GM12872 (cell line): ENCODE data around the gene ABCF1.

Experiments
- CTCF ChIP-seq: IDR thresholded peaks from 3 replicates; pipeline ENCODE4 v1.5.1; 2011; ENCODE audit warnings: low read depth, mild to moderate bottlenecking, low read length, moderate library complexity; ENCODE audit not compliant: insufficient read depth

The ABCF1 gene

GRCh38 chr6:30556066-30556905 lies 15.0 kb upstream of the ABCF1 start, which contains the start of gene GNL1:
Gene GNL1, minus strand, starts transcription at chr6:30556489. Its CDS starts 286 bp downstream, at chr6:30556203.
- no peak for TF ChIP-seq CTCF

GRCh38 chr6:30556906-30557682 lies 14.1 kb upstream of the ABCF1 start, which contains the start of gene PRR3:
Gene PRR3, plus strand, starts transcription at chr6:30557295. Its CDS starts 50 bp downstream, at chr6:30557345.
- TF ChIP-seq CTCF: no peak

GRCh38 chr6:30557683-30557981 lies 13.6 kb upstream of the ABCF1 start:
- TF ChIP-seq CTCF: no peak

- TF ChIP-seq CTCF: no peak
These were observed 10.3 kb upstream of the ABCF1 start for GRCh38 chr6:30560930-30561329.

GRCh38 chr6:30562470-30563425 lies 8.5 kb upstream of the ABCF1 start:
- no peak for TF ChIP-seq CTCF

- TF ChIP-seq CTCF: no peak
These were observed 7.1 kb upstream of the ABCF1 start for GRCh38 chr6:30564114-30564513.
